Neuronal stem cell (in vitro differentiated cells): ENCODE data around the gene CBLL1.

Source experiments
- DNase-seq: peaks from one replicate; pipeline ENCODE4 v3.0.0-alpha.2; 2013; ENCODE audit warnings: low spot score
- H2AFZ ChIP-seq: one replicate; pipeline ENCODE4 v1.6.1; 2013; ENCODE audit warnings: mild to moderate bottlenecking, low read length, inconsistent platforms
- H2AK5ac ChIP-seq: 2 replicates; pipeline ENCODE4 v1.6.1; 2013; ENCODE audit warnings: low read depth, mild to moderate bottlenecking, inconsistent platforms, low read length, moderate library complexity, mixed read lengths
- H2BK120ac ChIP-seq: 2 replicates; pipeline ENCODE4 v1.6.1; 2013; ENCODE audit warnings: low read depth, mild to moderate bottlenecking, inconsistent platforms, low read length, moderate library complexity, mixed read lengths
- H2BK12ac ChIP-seq: one replicate; pipeline ENCODE4 v1.6.1; 2013; ENCODE audit warnings: low read length, inconsistent platforms
- H2BK15ac ChIP-seq: 2 replicates; pipeline ENCODE4 v1.6.1; 2013; ENCODE audit warnings: mild to moderate bottlenecking, low read length, inconsistent platforms, mixed read lengths
- H2BK5ac ChIP-seq: one replicate; pipeline ENCODE4 v1.6.1; 2013; ENCODE audit warnings: inconsistent platforms, mild to moderate bottlenecking, low read length, moderate library complexity
- H3K14ac ChIP-seq: one replicate; pipeline ENCODE4 v1.6.1; 2013; ENCODE audit warnings: low read length, inconsistent platforms
- H3K18ac ChIP-seq: 2 replicates; pipeline ENCODE4 v1.6.1; 2013; ENCODE audit warnings: low read length, inconsistent platforms
- H3K23ac ChIP-seq: 2 replicates; pipeline ENCODE4 v1.6.1; 2013; ENCODE audit warnings: low read depth, mild to moderate bottlenecking, mixed read lengths, low read length, inconsistent platforms; ENCODE audit not compliant: poor library complexity
- H3K27ac ChIP-seq: replicated peaks from 3 replicates; pipeline ENCODE4 v1.5.1; 2013; ENCODE audit warnings: low read length, inconsistent platforms
- H3K27me3 ChIP-seq, 3 experiments: 2 replicates each; pipeline ENCODE4 v1.6.1; 2013; ENCODE audit warnings: low read length in 3 of 3, mild to moderate bottlenecking in 2 of 3, inconsistent platforms in 1 of 3, low read depth in 1 of 3, mixed read lengths in 1 of 3, moderate library complexity in 1 of 3; ENCODE audit not compliant: control insufficient read depth in 3 of 3, insufficient read depth in 3 of 3
- H3K36me3 ChIP-seq, 2 donors: replicated peaks in 1 of 2; 2 replicates each; pipeline ENCODE4 v1.6.1; 2013; ENCODE audit warnings: low read length in 2 of 2; ENCODE audit not compliant: control insufficient read depth in 2 of 2, insufficient read depth in 2 of 2
- H3K4ac ChIP-seq: 2 replicates; pipeline ENCODE4 v1.6.1; 2013; ENCODE audit warnings: inconsistent platforms, mild to moderate bottlenecking, low read length, moderate library complexity
- H3K4me1 ChIP-seq, 2 donors: 1 replicate in 1 of 2; 2 replicates in 1 of 2; pipeline ENCODE4 v1.6.1; 2013; ENCODE audit warnings: low read length in 2 of 2, low read depth in 1 of 2; ENCODE audit not compliant: control insufficient read depth in 2 of 2, insufficient read depth in 1 of 2
- H3K4me2 ChIP-seq: one replicate; pipeline ENCODE4 v1.6.1; 2013; ENCODE audit warnings: mild to moderate bottlenecking, low read length, inconsistent platforms; ENCODE audit not compliant: insufficient read depth, poor library complexity, severe bottlenecking
- H3K4me3 ChIP-seq, 2 donors: 2 replicates each; pipeline ENCODE4 v1.5.1; 2013; ENCODE audit warnings: low read length in 2 of 2, mild to moderate bottlenecking in 2 of 2, inconsistent platforms in 1 of 2, moderate library complexity in 1 of 2
- H3K79me1 ChIP-seq: one replicate; pipeline ENCODE4 v1.6.1; 2013; ENCODE audit warnings: low read depth, mild to moderate bottlenecking, inconsistent platforms, low read length, moderate library complexity
- H3K9ac ChIP-seq: one replicate; pipeline ENCODE4 v1.6.1; 2013; ENCODE audit warnings: mild to moderate bottlenecking, low read depth, low read length, inconsistent platforms; ENCODE audit not compliant: poor library complexity
- H3K9me3 ChIP-seq, 2 donors: replicated peaks in 1 of 2; 2 replicates each; pipeline versions ENCODE3 to v1.6.1; 2013; ENCODE audit warnings: low read length in 2 of 2, mild to moderate bottlenecking in 2 of 2, inconsistent platforms in 1 of 2, low read depth in 1 of 2, mixed read lengths in 1 of 2, moderate library complexity in 1 of 2; ENCODE audit not compliant: control insufficient read depth in 2 of 2, insufficient read depth in 1 of 2
- H4K8ac ChIP-seq: one replicate; pipeline ENCODE4 v1.6.1; 2013; ENCODE audit warnings: low read depth, mild to moderate bottlenecking, inconsistent platforms, low read length, moderate library complexity
- H4K91ac ChIP-seq: one replicate; pipeline ENCODE4 v1.6.1; 2013; ENCODE audit warnings: low read length, low read depth, mild to moderate bottlenecking, inconsistent platforms; ENCODE audit not compliant: poor library complexity
- WGBS, 2 donors: extraction: QIAGEN DNeasy Blood & Tissue Kit; methylation state at CpG; one replicate each; pipeline ENCODE4 v1.1.7; 2013; ENCODE audit warnings: missing lambda C conversion rate in 2 of 2, mixed read lengths in 1 of 2; ENCODE audit not compliant: insufficient read length in 2 of 2, insufficient replicate concordance in 1 of 2; ENCODE audit errors: extremely low coverage in 2 of 2; 5-methylcytosine and 5-hydroxymethylcytosine counted together

The CBLL1 gene

GRCh38 chr7:107703872-107704271 is 40.1 kb upstream of the CBLL1 start:
- no peaks in the 10 kb centered on the region for H3K4me1 ChIP-seq
- H2AK5ac ChIP-seq: no peak overlapping the region
- H2BK120ac ChIP-seq: no peak overlapping the region
- H2BK12ac ChIP-seq: no peak overlapping the region
- peaks cover 0 to 20% (median 0%) of the 10 kb centered on the region in 3 experiments for H3K27me3 ChIP-seq
- H2BK15ac ChIP-seq: no peak overlapping the region
- DNase-seq: no peak
- no peak overlapping the region for H2BK5ac ChIP-seq
- H3K9ac ChIP-seq: no peak overlapping the region
- H3K4ac ChIP-seq: no peak overlapping the region
- no peak overlapping the region for H4K91ac ChIP-seq
- no peak overlapping the region for H3K14ac ChIP-seq
- no peak overlapping the region for H3K4me2 ChIP-seq
- no peak overlapping the region for H3K18ac ChIP-seq
- H3K23ac ChIP-seq: no peak overlapping the region
- no peaks in the 10 kb centered on the region for H3K9me3 ChIP-seq
- H3K27ac ChIP-seq: no peak overlapping the region
- no peak overlapping the region for H3K4me3 ChIP-seq
- H2AFZ ChIP-seq: no peak overlapping the region
- no peak overlapping the region for H4K8ac ChIP-seq
- no peaks in the 10 kb centered on the region for H3K36me3 ChIP-seq
- no peaks in the 10 kb centered on the region for H3K79me1 ChIP-seq
- WGBS, 2 donors: no CpG with 5 or more reads among the region's 3 CpGs

DNA sequence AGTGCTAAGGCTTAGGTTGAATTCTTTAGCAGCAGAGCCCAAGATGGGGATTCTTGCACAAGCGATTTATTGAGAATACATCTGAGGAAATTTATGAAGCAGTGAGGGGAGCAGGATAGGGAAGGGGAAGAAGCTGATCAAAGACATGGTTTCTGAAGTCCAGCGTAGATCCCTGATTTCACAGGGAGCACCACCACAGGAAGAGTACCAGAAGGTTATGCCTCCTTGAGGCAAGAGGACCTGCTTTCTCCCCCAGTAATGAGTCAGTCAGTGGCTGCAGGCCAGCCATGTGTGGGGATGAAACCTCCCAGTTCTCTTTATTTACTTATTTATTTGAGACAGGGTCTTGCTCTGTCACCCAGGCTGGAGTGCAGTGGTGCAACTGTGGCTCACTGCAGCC is 35.0 kb upstream of the CBLL1 start:
- H3K36me3 ChIP-seq: no peaks in the 10 kb centered on the region
- H3K79me1 ChIP-seq: no peaks in the 10 kb centered on the region
- H3K27me3 ChIP-seq: peaks cover 0 to 10% (median 0%) of the 10 kb centered on the region in 3 experiments
- H2BK12ac ChIP-seq: no peak overlapping the region
- no peak overlapping the region for H2BK120ac ChIP-seq
- H3K4me3 ChIP-seq: no peak overlapping the region
- no peak overlapping the region for H3K27ac ChIP-seq
- H2AFZ ChIP-seq: no peak overlapping the region
- no peak overlapping the region for H3K23ac ChIP-seq
- H4K8ac ChIP-seq: no peak overlapping the region
- no peak overlapping the region for H3K18ac ChIP-seq
- no peaks in the 10 kb centered on the region for H3K9me3 ChIP-seq
- no peak overlapping the region for H3K9ac ChIP-seq
- no CpG with 5 or more reads among the region's 2 CpGs for WGBS, 2 donors
- no peak overlapping the region for H2BK5ac ChIP-seq
- no peaks in the 10 kb centered on the region for H3K4me1 ChIP-seq
- H3K4me2 ChIP-seq: no peak overlapping the region
- no peak for DNase-seq
- H4K91ac ChIP-seq: no peak overlapping the region
- H3K4ac ChIP-seq: no peak overlapping the region
- no peak overlapping the region for H2BK15ac ChIP-seq
- no peak overlapping the region for H3K14ac ChIP-seq
- no peak overlapping the region for H2AK5ac ChIP-seq

DNA sequence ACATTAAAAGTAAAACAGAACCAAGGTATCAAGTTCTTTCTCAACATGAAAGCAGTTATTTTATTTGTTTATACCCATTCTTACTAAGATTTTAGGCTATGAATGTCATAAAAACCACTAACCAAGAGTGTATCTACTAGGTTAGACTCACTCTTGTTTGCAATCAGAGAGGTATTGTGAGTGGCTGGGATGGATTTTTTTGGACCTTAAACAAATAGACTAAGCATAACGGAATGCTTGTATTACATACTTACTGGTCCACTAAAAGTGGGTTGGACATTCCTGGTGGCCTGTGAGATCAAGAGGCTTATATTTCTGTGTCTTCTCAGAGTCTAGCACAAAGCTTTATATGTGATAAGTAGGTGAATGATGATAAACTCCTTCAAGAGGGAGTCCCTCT is 32.6 kb upstream of the CBLL1 start:
- H4K8ac ChIP-seq: no peak overlapping the region

DNA sequence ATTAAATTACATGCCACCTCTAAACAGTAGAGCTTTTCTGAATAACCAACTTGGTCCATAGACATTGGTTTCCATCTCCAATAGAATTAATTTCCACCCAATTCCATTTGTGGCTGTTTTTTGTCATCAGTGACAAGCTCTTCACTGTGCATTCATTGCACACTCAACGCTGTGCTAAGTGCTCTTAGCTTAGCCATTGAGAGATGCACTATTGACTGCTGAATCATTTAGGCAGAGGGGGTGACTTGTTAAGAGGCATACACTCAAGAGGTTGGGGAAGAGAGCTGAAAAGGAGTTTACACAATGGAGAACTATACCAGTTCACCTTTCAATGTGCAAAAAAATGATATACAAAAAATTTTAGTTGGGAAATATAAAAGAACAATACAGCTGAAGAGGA is 31.9 kb upstream of the CBLL1 start:
- no peak for DNase-seq
- no peaks in the 10 kb centered on the region for H3K4me1 ChIP-seq
- no peak overlapping the region for H2BK15ac ChIP-seq
- no peak overlapping the region for H3K18ac ChIP-seq
- no peak overlapping the region for H2BK12ac ChIP-seq
- no peaks in the 10 kb centered on the region for H3K36me3 ChIP-seq
- H2BK5ac ChIP-seq: no peak overlapping the region
- H3K4ac ChIP-seq: no peak overlapping the region
- no peak overlapping the region for H2BK120ac ChIP-seq
- no peaks in the 10 kb centered on the region for H3K79me1 ChIP-seq
- no peak overlapping the region for H3K14ac ChIP-seq
- H3K9ac ChIP-seq: no peak overlapping the region
- H3K27ac ChIP-seq: no peak overlapping the region
- no peak overlapping the region for H3K4me2 ChIP-seq
- H2AFZ ChIP-seq: no peak overlapping the region
- no peak overlapping the region for H3K23ac ChIP-seq
- no peaks in the 10 kb centered on the region for H3K27me3 ChIP-seq
- H4K8ac ChIP-seq: no peak overlapping the region
- no peaks in the 10 kb centered on the region for H3K9me3 ChIP-seq
- WGBS, 2 donors: no CpG with 5 or more reads among the region's 1 CpG
- no peak overlapping the region for H3K4me3 ChIP-seq
- H2AK5ac ChIP-seq: no peak overlapping the region
- no peak overlapping the region for H4K91ac ChIP-seq

More for the DNA sequence above, 32.6 kb upstream of the CBLL1 start:
- Histone ChIP-seq H2BK15ac (no peak overlapping the region), H3K27me3 (no peaks in the 10 kb centered on the region), H3K14ac (no peak overlapping the region), H2BK5ac (no peak overlapping the region), H3K36me3 (no peaks in the 10 kb centered on the region), H3K18ac (no peak overlapping the region), H3K79me1 (no peaks in the 10 kb centered on the region), H3K4me1 (no peaks in the 10 kb centered on the region), H2BK120ac (no peak overlapping the region), H3K9me3 (no peaks in the 10 kb centered on the region), H3K4me2 (no peak overlapping the region), H3K23ac (no peak overlapping the region), H3K9ac (no peak overlapping the region), H3K4ac (no peak overlapping the region), H2AFZ (no peak overlapping the region), H3K27ac (no peak overlapping the region), H3K4me3 (no peak overlapping the region), H4K91ac (no peak overlapping the region), H2AK5ac (no peak overlapping the region), H2BK12ac (no peak overlapping the region)
- WGBS, 2 donors: no CpG with 5 or more reads among the region's 1 CpG
- no peak for DNase-seq
